Colonic mucosa (tissue), 4 donors: ENCODE results near the gene CORO1A. TPM values are rescaled to one million over a fixed set of nuclear protein-coding genes. Genes with fewer than 3 reads are reported as not detected.
"Not testable (repeated sequence)": the region's sequence is repeated elsewhere in the genome, so short reads cannot be mapped to it uniquely, and the experiment has no call there.

Source experiments
- DNase-seq: peaks from one replicate; pipeline ENCODE4 v3.0.0-alpha.2; 2020
- H3K27ac ChIP-seq: fragments of 200-600 bp; one replicate; pipeline ENCODE4 v1.8.0; 2021
- H3K27me3 ChIP-seq: fragments of 200-600 bp; one replicate; pipeline ENCODE4 v1.8.0; 2021
- H3K36me3 ChIP-seq: fragments of 200-600 bp; one replicate; pipeline ENCODE4 v1.8.0; 2021
- H3K4me1 ChIP-seq: fragments of 200-600 bp; one replicate; pipeline ENCODE4 v1.8.0; 2021; ENCODE audit warnings: mild to moderate bottlenecking
- H3K4me3 ChIP-seq: fragments of 200-600 bp; one replicate; pipeline ENCODE4 v1.8.0; 2021
- H3K9ac ChIP-seq, 2 donors: one replicate each; pipeline ENCODE4 v1.7.0; 2013; ENCODE audit warnings: control low read depth in 2 of 2, low read depth in 2 of 2, low read length in 2 of 2
- H3K9me3 ChIP-seq: fragments of 200-600 bp; one replicate; pipeline ENCODE4 v1.8.0; 2021
- intact Hi-C: fragments of 100-400 bp; cut with DNase I; formaldehyde crosslinking; loops from one replicate; pipeline ENCODE4 v1.14.1; 2022
- total RNA-seq, 2 donors: library from RNA; stranded (reverse); fragmentation: NEBNext Ultra II Directional in 1 of 2; extraction: Animal tissue kit (Norgen Biotek cat#: 25700) in 1 of 2; gene quantifications; one replicate each; pipeline ENCODE4 v1.2.1, GENCODE V29; 2021
- TF ChIP-seq, protein P1 (sequence below): fragments of 200-600 bp; IDR thresholded peaks from one replicate; pipeline ENCODE4 v1.8.0; 2022; ENCODE audit warnings: antibody characterized with exemption, mild to moderate bottlenecking
- donor health status: healthy.
- donor health status: DM: no; HTN: no; CAD: no.
- donor health status: DM: no; HTN: no; CAD: no.

CORO1A gene
- total RNA-seq, 2 donors from 2014 or later = 16.5 to 20.0 TPM

DNA sequence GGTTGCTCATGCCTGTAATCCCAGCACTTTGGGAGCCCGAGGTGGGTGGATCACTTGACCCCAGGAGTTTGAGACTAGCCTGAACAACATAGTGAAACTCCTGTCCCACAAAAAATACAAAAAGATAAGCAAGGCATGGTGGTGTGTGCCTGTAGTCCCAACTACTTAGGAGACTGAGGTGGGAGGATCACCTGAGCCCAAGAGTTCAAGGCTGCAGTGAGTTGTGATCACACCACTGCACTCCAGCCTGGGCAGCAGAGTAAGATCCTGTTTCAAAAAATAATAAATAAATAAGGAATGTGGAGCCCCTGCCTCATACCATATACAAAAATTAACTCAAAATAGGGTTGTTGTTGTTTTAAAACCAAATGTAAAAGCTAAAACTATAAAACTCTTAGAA is 26.2 kb upstream of the CORO1A start:
- Histone ChIP-seq H3K27ac (no peak overlapping the region), H3K27me3 (no peaks in the 10 kb centered on the region), H3K9me3 (no peaks in the 10 kb centered on the region), H3K36me3 (no peaks in the 10 kb centered on the region), H3K4me3 (no peak overlapping the region), H3K4me1 (no peaks in the 10 kb centered on the region), H3K9ac (no peak overlapping the region)
- DNase-seq = no peak
- TF ChIP-seq, protein P1, sequence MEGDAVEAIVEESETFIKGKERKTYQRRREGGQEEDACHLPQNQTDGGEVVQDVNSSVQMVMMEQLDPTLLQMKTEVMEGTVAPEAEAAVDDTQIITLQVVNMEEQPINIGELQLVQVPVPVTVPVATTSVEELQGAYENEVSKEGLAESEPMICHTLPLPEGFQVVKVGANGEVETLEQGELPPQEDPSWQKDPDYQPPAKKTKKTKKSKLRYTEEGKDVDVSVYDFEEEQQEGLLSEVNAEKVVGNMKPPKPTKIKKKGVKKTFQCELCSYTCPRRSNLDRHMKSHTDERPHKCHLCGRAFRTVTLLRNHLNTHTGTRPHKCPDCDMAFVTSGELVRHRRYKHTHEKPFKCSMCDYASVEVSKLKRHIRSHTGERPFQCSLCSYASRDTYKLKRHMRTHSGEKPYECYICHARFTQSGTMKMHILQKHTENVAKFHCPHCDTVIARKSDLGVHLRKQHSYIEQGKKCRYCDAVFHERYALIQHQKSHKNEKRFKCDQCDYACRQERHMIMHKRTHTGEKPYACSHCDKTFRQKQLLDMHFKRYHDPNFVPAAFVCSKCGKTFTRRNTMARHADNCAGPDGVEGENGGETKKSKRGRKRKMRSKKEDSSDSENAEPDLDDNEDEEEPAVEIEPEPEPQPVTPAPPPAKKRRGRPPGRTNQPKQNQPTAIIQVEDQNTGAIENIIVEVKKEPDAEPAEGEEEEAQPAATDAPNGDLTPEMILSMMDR = no peak
- intact Hi-C loops = no loop called here

DNA sequence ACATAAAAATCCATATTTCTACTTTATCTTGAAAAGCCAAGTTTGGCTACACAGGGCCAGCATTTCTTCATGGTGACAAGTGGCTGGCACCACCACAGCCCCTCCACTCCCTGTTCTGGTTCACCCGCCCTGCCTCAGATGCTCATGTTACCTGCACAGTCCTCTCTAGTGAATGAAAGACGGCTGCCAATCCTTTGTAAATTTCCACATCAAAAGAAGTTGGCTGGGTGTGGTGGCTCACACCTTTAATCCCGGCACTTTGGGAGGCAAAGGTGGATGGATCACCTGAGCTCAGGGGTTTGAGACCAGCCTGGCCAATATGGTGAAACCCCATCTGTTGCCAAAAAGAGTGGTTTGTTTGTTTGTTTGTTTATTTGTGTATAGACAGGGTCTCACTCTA is 19.9 kb upstream of the CORO1A start:
- Histone ChIP-seq H3K4me1 (no peaks in the 10 kb centered on the region), H3K27me3 (no peaks in the 10 kb centered on the region), H3K36me3 (no peaks in the 10 kb centered on the region), H3K9me3 (no peaks in the 10 kb centered on the region), H3K27ac (no peak overlapping the region), H3K4me3 (no peak overlapping the region), H3K9ac (no peak overlapping the region)
- DNase-seq = no peak
- TF ChIP-seq, protein P1 = no peak
- intact Hi-C loops = no loop called here

DNA sequence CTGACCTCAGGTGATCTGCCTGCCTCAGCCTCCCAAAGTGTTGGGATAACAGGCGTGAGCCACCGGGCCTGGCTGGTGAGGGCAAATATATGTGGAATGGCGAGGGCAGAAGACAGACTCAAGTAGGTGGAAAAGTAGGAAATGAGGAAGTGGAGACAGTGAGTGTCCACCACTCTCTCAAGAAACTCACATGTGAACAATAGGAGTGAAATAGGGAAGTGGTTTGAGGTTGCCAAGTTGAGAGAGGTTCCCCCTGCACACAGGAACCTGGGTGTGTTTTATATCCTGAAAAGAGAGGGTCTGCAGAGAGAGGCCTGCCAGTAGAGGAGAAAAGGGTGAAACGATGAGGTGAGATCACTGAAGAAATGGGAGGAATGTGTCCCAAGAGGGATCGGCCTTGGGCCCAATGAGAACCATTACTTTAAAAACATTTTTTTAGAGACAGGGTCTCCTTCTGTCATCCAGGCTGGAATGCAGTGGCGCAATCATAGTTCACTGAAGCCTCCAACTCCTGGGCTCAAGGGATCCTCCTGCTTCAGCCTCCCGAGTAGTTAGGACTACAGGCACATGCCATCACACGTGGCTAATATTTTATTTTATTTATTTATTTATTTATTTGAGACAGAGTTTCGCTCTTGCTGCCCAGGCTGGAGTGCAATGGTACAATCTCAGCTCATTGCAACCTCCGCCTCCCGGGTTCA is 17.1 kb upstream of the CORO1A start:
- Histone ChIP-seq H3K9ac (no peak overlapping the region), H3K36me3 (no peaks in the 10 kb centered on the region), H3K9me3 (no peaks in the 10 kb centered on the region), H3K4me3 (no peak overlapping the region), H3K27ac (no peak overlapping the region), H3K4me1 (no peaks in the 10 kb centered on the region), H3K27me3 (no peaks in the 10 kb centered on the region)
- intact Hi-C loops = no loop called here
- TF ChIP-seq, protein P1 = no peak
- no peak for DNase-seq

DNA sequence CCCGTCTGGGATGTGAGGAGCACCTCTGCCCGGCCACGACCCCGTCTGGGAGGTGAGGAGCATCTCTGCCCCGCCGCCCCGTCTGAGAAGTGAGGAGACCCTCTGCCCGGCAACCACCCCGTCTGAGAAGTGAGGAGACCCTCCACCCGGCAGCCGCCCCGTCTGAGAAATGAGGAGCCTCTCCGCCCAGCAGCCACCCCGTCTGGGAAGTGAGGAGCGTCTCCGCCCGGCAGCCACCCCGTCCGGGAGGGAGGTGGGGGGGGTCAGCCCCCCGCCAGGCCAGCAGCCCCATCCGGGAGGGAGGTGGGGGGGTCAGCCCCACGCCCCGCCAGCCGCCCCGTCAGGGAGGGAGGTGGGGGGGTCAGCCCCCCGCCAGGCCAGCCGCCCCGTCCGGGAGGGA is 14.7 kb upstream of the CORO1A start:
- H3K4me3 ChIP-seq, H3K4me1 ChIP-seq, H3K9me3 ChIP-seq, intact Hi-C loops, H3K36me3 ChIP-seq, DNase-seq, H3K9ac ChIP-seq, H3K27me3 ChIP-seq, H3K27ac ChIP-seq: not testable (repeated sequence)

DNA sequence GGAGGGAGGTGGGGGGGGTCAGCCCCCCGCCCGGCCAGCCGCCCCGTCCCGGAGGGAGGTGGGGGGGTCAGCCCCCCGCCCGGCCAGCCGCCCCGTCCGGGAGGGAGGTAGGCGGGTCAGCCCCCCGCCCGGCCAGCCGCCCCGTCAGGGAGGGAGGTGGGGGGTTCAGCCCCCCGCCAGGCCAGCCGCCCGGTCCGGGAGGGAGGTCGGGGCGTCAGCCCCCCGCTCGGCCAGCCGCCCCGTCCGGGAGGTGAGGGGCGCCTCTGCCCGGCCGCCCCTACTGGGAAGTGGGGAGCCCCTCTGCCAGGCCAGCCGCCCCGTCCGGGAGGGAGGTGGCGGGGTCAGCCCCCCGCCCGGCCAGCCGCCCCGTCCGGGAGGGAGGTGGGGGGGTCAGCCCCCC is 14.0 kb upstream of the CORO1A start:
- DNase-seq, H3K9me3 ChIP-seq, intact Hi-C loops, H3K27me3 ChIP-seq, H3K9ac ChIP-seq, H3K4me1 ChIP-seq, H3K36me3 ChIP-seq, H3K27ac ChIP-seq, H3K4me3 ChIP-seq: not testable (repeated sequence)

DNA sequence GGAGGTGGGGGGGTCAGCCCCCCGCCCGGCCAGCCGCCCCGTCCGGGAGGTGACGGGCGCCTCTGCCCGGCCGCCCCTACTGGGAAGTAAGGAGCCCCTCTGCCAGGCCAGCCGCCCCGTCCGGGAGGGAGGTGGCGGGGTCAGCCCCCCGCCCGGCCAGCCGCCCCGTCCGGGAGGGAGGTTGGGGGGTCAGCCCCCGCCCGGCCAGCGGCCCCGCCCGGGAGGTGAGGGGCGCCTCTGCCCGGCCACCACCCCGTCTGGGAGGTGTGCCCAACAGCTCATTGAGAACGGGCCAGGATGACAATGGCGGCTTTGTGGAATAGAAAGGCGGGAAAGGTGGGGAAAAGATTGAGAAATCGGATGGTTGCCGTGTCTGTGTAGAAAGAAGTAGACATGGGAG is 13.3 kb upstream of the CORO1A start:
- H3K9ac ChIP-seq, intact Hi-C loops, H3K4me3 ChIP-seq, H3K27ac ChIP-seq, H3K4me1 ChIP-seq, H3K27me3 ChIP-seq, DNase-seq, H3K9me3 ChIP-seq, H3K36me3 ChIP-seq: not testable (repeated sequence)

DNA sequence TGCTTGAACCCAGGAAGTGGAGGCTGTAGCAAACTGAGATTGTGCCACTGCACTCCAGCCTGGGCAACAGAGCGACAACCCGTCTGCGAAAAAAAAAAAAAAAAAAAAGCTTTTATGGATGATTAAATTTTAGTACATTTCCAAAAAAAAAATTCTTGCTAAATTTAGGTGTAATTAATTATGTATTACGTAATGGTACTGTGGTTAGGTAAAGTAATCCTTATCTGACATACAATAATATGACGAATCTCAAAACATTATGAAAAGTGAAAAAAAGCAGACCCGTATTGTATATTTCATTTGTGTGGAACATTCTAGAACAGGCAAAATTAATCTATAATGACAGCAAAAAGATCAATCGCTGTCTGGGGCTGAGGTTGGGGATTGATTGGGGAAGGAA is 10.3 kb upstream of the CORO1A start:
- TF ChIP-seq, protein P1 = no peak
- intact Hi-C loops = no loop called here

DNA sequence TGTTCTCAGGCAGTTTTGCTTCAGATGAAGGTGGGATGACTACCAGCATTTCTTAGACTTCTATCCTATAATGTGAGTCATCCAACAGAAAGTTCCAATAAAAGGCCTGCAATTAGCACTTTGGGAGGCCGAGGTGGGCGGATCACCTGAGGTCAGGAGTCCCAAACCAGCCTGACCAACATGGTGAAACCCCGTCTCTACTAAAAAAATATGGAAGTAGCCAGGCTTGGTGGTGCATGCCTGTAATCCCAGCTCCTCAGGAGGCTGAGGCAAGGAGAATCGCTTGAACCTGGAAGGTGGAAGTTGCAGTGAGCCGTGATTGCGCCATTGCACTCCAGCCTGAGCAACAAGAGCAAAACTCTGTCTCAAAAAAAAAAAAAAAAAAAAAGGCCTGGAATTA is 6.5 kb upstream of the CORO1A start:
- H3K4me3 ChIP-seq, H3K36me3 ChIP-seq, intact Hi-C loops, H3K9me3 ChIP-seq, H3K4me1 ChIP-seq, H3K27me3 ChIP-seq, H3K9ac ChIP-seq, DNase-seq, H3K27ac ChIP-seq: not testable (repeated sequence)

More for the DNA sequence above, 10.3 kb upstream of the CORO1A start:
- Histone ChIP-seq H3K36me3 (no peaks in the 10 kb centered on the region), H3K9ac (no peak overlapping the region), H3K4me3 (no peak overlapping the region), H3K4me1 (no peaks in the 10 kb centered on the region), H3K27me3 (no peaks in the 10 kb centered on the region), H3K27ac (no peak overlapping the region), H3K9me3 (no peaks in the 10 kb centered on the region)
- DNase-seq = no peak
